Right forelimb (tissue), 1 donor: ENCODE data around the gene SFTPB.
"Not testable (repeated sequence)": the region's sequence is repeated elsewhere in the genome, so short reads cannot be mapped to it uniquely, and the experiment has no call there.

Source experiments
- DNase-seq: peaks from one replicate; pipeline ENCODE4 v3.0.0-alpha.2; 2018

Gene SFTPB

GRCh38 chr2:85652056-85652455, 15.9 kb downstream of the SFTPB start:
- no peak for DNase-seq

GRCh38 chr2:85651097-85651496, 16.9 kb downstream of the SFTPB start:
- DNase-seq = no peak

GRCh38 chr2:85650456-85650855, 17.5 kb downstream of the SFTPB start:
- no peak for DNase-seq

- no peak for DNase-seq
Measured at GRCh38 chr2:85649201-85650190, 18.5 kb downstream of the SFTPB start.

- DNase-seq = no peak
Measured at GRCh38 chr2:85648619-85649018, 19.4 kb downstream of the SFTPB start.

GRCh38 chr2:85647823-85648526, 20.0 kb downstream of the SFTPB start:
- DNase-seq = no peak

GRCh38 chr2:85646166-85646565, 21.8 kb downstream of the SFTPB start:
- no peak for DNase-seq

- no peak for DNase-seq
Measured at GRCh38 chr2:85644909-85645308, 23.1 kb downstream of the SFTPB start.

GRCh38 chr2:85642725-85643124, 25.3 kb downstream of the SFTPB start:
- DNase-seq = no peak

GRCh38 chr2:85635636-85636035, 32.4 kb downstream of the SFTPB start:
- DNase-seq = no peak

- DNase-seq = no peak
Measured at GRCh38 chr2:85635011-85635410, 33.0 kb downstream of the SFTPB start.

GRCh38 chr2:85631316-85631715, 36.7 kb downstream of the SFTPB start:
- DNase-seq = no peak

GRCh38 chr2:85628658-85629057, 39.3 kb downstream of the SFTPB start:
- DNase-seq = no peak

GRCh38 chr2:85623991-85624390, 44.0 kb downstream of the SFTPB start:
- DNase-seq = no peak

GRCh38 chr2:85621338-85621737, 46.7 kb downstream of the SFTPB start:
- no peak for DNase-seq

GRCh38 chr2:85619617-85620016, 48.4 kb downstream of the SFTPB start:
- no peak for DNase-seq

GRCh38 chr2:85617723-85618122, 50.3 kb downstream of the SFTPB start:
- DNase-seq = not testable (repeated sequence)

GRCh38 chr2:85615413-85615728, 52.6 kb downstream of the SFTPB start:
- no peak for DNase-seq

GRCh38 chr2:85614757-85615156, 53.2 kb downstream of the SFTPB start:
- not testable (repeated sequence) for DNase-seq

- DNase-seq = no peak
Measured at GRCh38 chr2:85613717-85614515, 54.1 kb downstream of the SFTPB start.

GRCh38 chr2:85611705-85612587, 56.1 kb downstream of the SFTPB start, which contains the start of gene C2orf68:
TSS of gene C2orf68 (minus strand) at chr2:85612066. CDS start at chr2:85611984, 82 bp downstream.
- DNase-seq = peak; percentile 95

- no peak for DNase-seq
Measured at GRCh38 chr2:85611217-85611704, 56.7 kb downstream of the SFTPB start.
